Gastroesophageal sphincter (tissue), 4 donors: ENCODE data around the gene TATDN3. TPM values are rescaled to one million over a fixed set of nuclear protein-coding genes. Genes with fewer than 3 reads are reported as not detected.

ENCODE experiments used
- ATAC-seq: fragments of 150-250 bp; one replicate; pipeline ENCODE4 v1.9.1; 2016; ENCODE audit warnings: mild to moderate bottlenecking, moderate library complexity
- H3K27ac ChIP-seq, 4 donors: fragments of 200-600 bp; sonication (generic) in 3 of 4; 1 replicate in 3 of 4; 2 replicates in 1 of 4; pipeline ENCODE4 v1.5.1; 2016 to 2019
- H3K27me3 ChIP-seq: fragments of 200-600 bp; sonication (generic); one replicate; pipeline ENCODE4 v1.5.1; 2019
- H3K36me3 ChIP-seq, 2 donors: fragments of 200-600 bp; sonication (generic); one replicate each; pipeline ENCODE4 v1.5.1; 2019; ENCODE audit warnings: control low read depth in 1 of 2
- H3K4me1 ChIP-seq, 3 donors: fragments of 200-600 bp; sonication (generic); 1 replicate in 2 of 3; 2 replicates in 1 of 3; pipeline ENCODE4 v1.5.1; 2016 to 2019; ENCODE audit warnings: control low read depth in 2 of 3
- H3K4me3 ChIP-seq, 2 donors: fragments of 200-600 bp; sonication (generic); one replicate each; pipeline ENCODE4 v1.5.1; 2019; ENCODE audit warnings: mild to moderate bottlenecking in 1 of 2, moderate library complexity in 1 of 2
- H3K9me3 ChIP-seq, 3 donors: fragments of 200-600 bp; sonication (generic); one replicate each; pipeline ENCODE4 v1.5.1; 2017 to 2019; ENCODE audit warnings: control low read depth in 2 of 3
- EP300 ChIP-seq: sonication (generic); formaldehyde crosslinking; IDR thresholded peaks from one replicate; pipeline ENCODE4 v1.6.1; 2017; ENCODE audit warnings: antibody characterized with exemption, mild to moderate bottlenecking
- POLR2A ChIP-seq, 2 donors: fragments of 450-650 bp; IDR thresholded peaks; one replicate each; pipeline ENCODE4 v1.6.1; 2017; ENCODE audit warnings: antibody characterized with exemption in 2 of 2, mild to moderate bottlenecking in 2 of 2, moderate library complexity in 1 of 2
- POLR2AphosphoS5 ChIP-seq: sonication (generic); formaldehyde crosslinking; IDR thresholded peaks from one replicate; pipeline ENCODE4 v1.6.1; 2017; ENCODE audit warnings: antibody characterized with exemption
- WGBS, 2 donors: methylation state at CpG; one replicate each; pipeline ENCODE4 v1.1.5; 2018; ENCODE audit warnings: low coverage in 1 of 2; 5-methylcytosine and 5-hydroxymethylcytosine counted together
- total RNA-seq, 4 donors: library from RNA; depleted of rRNA; stranded (reverse); fragments of >200 nt; gene quantifications; one replicate each; pipeline ENCODE4 v1.1.0, GENCODE V29; 2016
- TF ChIP-seq, protein P1 (sequence below), 4 experiments: fragments of 200-600 bp in 2 of 4; fragments of 450-650 bp in 2 of 4; sonication (generic) in 1 of 4; IDR thresholded peaks; one replicate each; pipeline ENCODE4 v1.5.1; 2017 to 2019; ENCODE audit warnings: antibody characterized with exemption in 4 of 4, mild to moderate bottlenecking in 2 of 4, moderate library complexity in 2 of 4

The TATDN3 gene
- total RNA-seq, 4 donors from 2014 or later, result 7.9 to 23.0 (median 9.9) TPM

DNA sequence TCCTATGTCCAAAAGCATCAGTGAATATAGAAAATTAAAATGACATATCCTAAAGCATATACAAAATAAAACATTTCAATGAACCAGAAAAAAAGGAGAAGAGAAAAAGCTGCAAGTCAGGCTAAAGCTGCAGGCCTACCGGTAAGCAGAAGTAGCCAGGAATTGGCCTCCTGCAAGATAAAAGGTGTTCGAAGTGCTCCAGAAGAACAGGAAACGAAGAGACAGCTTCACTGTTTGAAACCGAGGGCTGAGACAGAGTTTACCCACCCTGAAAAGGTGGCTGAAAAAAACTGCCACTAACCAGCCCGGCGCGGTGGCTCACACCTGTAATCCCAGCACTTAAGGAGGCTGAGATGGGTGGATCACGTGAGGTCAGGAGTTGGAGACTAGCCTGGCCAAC is 37.5 kb upstream of the TATDN3 start:
- Histone ChIP-seq H3K4me3 (no peak overlapping the region), H3K27ac (no peak overlapping the region), H3K4me1 (peaks cover 0 to 42% (median 5%) of the 10 kb centered on the region in 3 donors), H3K9me3 (no peaks in the 10 kb centered on the region), H3K36me3 (peaks cover 0 to 13% of the 10 kb centered on the region in 2 donors), H3K27me3 (no peaks in the 10 kb centered on the region)
- WGBS, 2 donors, result 71 to 89% methylated on average over 6 to 7 of the region's 8 CpGs
- TF ChIP-seq, protein P1, sequence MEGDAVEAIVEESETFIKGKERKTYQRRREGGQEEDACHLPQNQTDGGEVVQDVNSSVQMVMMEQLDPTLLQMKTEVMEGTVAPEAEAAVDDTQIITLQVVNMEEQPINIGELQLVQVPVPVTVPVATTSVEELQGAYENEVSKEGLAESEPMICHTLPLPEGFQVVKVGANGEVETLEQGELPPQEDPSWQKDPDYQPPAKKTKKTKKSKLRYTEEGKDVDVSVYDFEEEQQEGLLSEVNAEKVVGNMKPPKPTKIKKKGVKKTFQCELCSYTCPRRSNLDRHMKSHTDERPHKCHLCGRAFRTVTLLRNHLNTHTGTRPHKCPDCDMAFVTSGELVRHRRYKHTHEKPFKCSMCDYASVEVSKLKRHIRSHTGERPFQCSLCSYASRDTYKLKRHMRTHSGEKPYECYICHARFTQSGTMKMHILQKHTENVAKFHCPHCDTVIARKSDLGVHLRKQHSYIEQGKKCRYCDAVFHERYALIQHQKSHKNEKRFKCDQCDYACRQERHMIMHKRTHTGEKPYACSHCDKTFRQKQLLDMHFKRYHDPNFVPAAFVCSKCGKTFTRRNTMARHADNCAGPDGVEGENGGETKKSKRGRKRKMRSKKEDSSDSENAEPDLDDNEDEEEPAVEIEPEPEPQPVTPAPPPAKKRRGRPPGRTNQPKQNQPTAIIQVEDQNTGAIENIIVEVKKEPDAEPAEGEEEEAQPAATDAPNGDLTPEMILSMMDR (IDR thresholded peaks at IDR 0.05), result no peak
- TF ChIP-seq EP300, result no peak
- no peak for TF ChIP-seq POLR2A (IDR thresholded peaks at IDR 0.05)
- TF ChIP-seq POLR2AphosphoS5, result no peak
- ATAC-seq, result no peak

DNA sequence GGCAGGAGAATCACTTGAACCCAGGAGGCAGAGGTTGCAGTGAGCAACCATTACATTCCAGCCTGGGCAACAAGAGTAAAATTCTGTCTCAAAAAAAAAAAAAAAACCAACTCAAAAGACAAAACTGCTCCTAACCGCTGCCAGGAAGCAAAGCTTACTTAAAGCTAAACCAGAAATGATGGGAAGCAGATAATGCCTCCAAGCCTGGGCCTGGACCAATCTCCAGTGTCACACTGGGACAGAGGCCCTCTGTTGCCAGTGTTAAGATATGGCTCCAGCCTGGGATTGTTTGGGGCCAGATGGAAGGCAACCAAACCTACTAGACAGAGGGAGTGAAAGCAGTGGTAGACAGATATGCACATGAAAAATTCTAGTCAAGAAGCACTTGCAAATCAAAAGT is 37.0 kb upstream of the TATDN3 start:
- 63% methylated on average over 1 of the region's 1 CpG; no CpG with 5 or more reads in 1 of the 2 donors for WGBS, 2 donors
- Histone ChIP-seq H3K27ac (no peak overlapping the region), H3K36me3 (peaks cover 0 to 13% of the 10 kb centered on the region in 2 donors), H3K4me1 (peaks cover 0 to 39% (median 5%) of the 10 kb centered on the region in 3 donors), H3K9me3 (no peaks in the 10 kb centered on the region), H3K4me3 (no peak overlapping the region), H3K27me3 (no peaks in the 10 kb centered on the region)
- ATAC-seq, result no peak
- TF ChIP-seq POLR2AphosphoS5, result no peak
- TF ChIP-seq, protein P1 (IDR thresholded peaks at IDR 0.05), result no peak
- TF ChIP-seq POLR2A (IDR thresholded peaks at IDR 0.05), result no peak
- TF ChIP-seq EP300, result no peak

DNA sequence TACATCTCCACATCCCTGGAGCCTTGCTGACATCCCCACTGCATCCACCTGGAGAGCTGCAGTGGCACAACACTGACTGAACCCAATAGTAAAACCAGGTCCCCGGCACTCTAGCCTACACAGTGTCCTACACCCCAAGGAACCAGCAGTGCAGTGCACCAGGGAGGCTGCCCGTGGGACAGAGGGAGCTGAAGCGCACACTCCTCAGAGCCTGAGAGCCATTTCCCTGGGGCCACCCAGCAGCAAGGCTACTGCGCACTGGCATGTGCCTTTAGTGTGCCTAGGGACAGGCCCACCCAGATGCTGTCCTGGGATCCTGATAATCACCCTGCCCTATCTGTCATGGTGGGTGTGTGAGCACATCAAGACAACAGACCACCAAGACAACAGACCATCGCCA is 32.0 kb upstream of the TATDN3 start:
- Histone ChIP-seq H3K4me3 (no peak overlapping the region), H3K4me1 (peaks cover 0 to 6% (median 0%) of the 10 kb centered on the region in 3 donors), H3K27me3 (no peaks in the 10 kb centered on the region), H3K27ac (no peak overlapping the region), H3K9me3 (no peaks in the 10 kb centered on the region), H3K36me3 (peaks cover 0 to 25% of the 10 kb centered on the region in 2 donors)
- no CpG with 5 or more reads among the region's 5 CpGs for whole genome bisulfite sequencing, 2 donors
- ATAC-seq, result no peak
- no peak for TF ChIP-seq POLR2AphosphoS5
- TF ChIP-seq POLR2A (IDR thresholded peaks at IDR 0.05), result no peak
- no peak for TF ChIP-seq EP300
- TF ChIP-seq, protein P1 (IDR thresholded peaks at IDR 0.05), result no peak

DNA sequence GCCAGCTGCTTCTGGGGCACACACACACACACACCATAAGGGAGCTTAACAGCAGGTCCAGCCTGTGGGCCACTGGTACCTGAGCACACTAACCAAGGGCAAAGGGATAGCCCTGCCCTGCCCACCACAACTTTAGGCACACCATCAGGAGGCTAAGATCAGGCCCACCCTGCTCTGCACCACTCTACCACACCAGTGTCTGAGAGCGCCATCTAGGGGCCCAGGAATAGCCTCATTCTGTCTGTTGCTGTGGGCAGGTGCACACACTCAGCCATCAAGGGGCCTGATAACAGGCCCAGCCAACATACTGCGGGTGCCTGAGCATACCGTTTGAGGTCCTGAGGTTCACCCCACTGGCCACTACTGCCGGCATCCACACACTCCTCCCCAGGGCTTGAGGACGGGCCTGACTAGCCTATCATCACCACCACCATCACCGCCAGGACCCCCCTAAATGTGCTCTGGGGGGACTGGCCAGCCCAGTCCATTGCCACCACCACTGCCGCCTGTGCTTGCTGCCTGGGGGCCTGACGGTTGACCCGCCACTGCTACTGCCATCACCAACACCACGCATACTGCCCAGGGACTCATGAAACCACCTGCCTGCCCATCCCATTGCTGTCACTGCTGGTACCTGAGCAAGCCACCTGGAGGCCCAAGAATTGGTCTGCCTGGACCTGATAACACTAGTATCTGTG is 31.4 kb upstream of the TATDN3 start:
- Histone ChIP-seq H3K4me1 (peaks cover 0 to under 1% (median 0%) of the 10 kb centered on the region in 3 donors), H3K9me3 (no peaks in the 10 kb centered on the region), H3K27ac (no peak overlapping the region), H3K27me3 (no peaks in the 10 kb centered on the region), H3K4me3 (no peak overlapping the region), H3K36me3 (peaks cover 0 to 25% of the 10 kb centered on the region in 2 donors)
- ATAC-seq, result no peak
- TF ChIP-seq, protein P1 (IDR thresholded peaks at IDR 0.05), result no peak
- TF ChIP-seq POLR2A (IDR thresholded peaks at IDR 0.05) (no peak), POLR2AphosphoS5 (no peak)
- WGBS, 2 donors, result 96% methylated on average over 4 of the region's 10 CpGs; no CpG with 5 or more reads in 1 of the 2 donors

DNA sequence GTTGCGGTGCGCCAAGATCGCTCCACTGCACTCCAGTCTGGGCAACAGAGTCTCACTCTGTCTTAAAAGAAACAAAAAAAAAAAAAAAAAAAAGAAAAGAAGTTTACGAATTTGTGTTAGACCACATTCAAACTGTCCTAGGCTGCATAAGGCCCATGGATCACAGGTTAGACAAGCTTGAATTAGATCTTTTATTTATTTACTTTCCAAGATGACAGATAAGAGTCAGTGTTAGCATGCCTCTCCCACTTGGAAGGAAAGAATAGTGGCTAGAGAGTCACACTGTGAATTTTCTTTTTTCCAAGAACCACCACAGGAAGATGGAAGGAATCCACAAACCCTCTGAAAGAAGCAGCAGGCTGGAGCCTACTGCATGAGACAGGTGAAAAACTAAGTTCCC is 29.5 kb upstream of the TATDN3 start:
- Histone ChIP-seq H3K4me3 (no peak overlapping the region), H3K27ac (no peak overlapping the region), H3K36me3 (peaks cover 0 to 32% of the 10 kb centered on the region in 2 donors), H3K4me1 (no peaks in the 10 kb centered on the region), H3K27me3 (no peaks in the 10 kb centered on the region), H3K9me3 (peaks cover 0 to 7% (median 0%) of the 10 kb centered on the region in 3 donors)
- WGBS, 2 donors, result 93 to 100% methylated on average over 1 to 4 of the region's 4 CpGs
- TF ChIP-seq, protein P1 (IDR thresholded peaks at IDR 0.05), result no peak
- TF ChIP-seq POLR2AphosphoS5, result no peak
- TF ChIP-seq POLR2A (IDR thresholded peaks at IDR 0.05), result no peak
- no peak for TF ChIP-seq EP300
- no peak for ATAC-seq
